OCI-LY7 (cell line): ENCODE measurements around the gene IL13RA1. TPM values are rescaled to one million over a fixed set of nuclear protein-coding genes. Genes with fewer than 3 reads are reported as not detected.

Experiments used
- BruUV-seq: library from RNA; stranded (reverse); fragments of 400-500 nt; replicated peaks from 2 replicates; lab custom pipeline; 2021; lab: Mats Ljungman, UMichigan
- CTCF ChIA-PET: fragments of 300-600 bp; sonication (Branson Sonifier 250); formaldehyde crosslinking; loops from one replicate; lab custom pipeline; 2022; ENCODE audit warnings: antibody characterized with exemption; ENCODE audit not compliant: unreplicated experiment; lab: Charles Lee
- POLR2A ChIA-PET: fragments of 300-600 bp; sonication (Branson Sonifier 250); formaldehyde crosslinking; loops from one replicate; lab custom pipeline; 2022; ENCODE audit warnings: antibody characterized with exemption; lab: Charles Lee
- DNase-seq: peaks from one replicate; pipeline ENCODE4 v3.0.0-alpha.2; 2015; ENCODE audit warnings: low spot score
- H2AFZ ChIP-seq: fragments of 200-600 bp; sonication (generic), shearing (Covaris generic); 2 replicates; pipeline ENCODE4 v1.6.1; 2014; ENCODE audit warnings: mild to moderate bottlenecking, antibody characterized with exemption, low read length, moderate library complexity
- H3K27ac ChIP-seq: fragments of 200-600 bp; sonication (generic); 2 replicates; pipeline ENCODE4 v1.5.1; 2014; ENCODE audit warnings: mixed run types, low read depth, mild to moderate bottlenecking, moderate library complexity, low read length, inconsistent platforms; ENCODE audit not compliant: poor library complexity, severe bottlenecking
- H3K36me3 ChIP-seq: fragments of 200-600 bp; sonication (generic); 2 replicates; pipeline ENCODE4 v1.6.1; 2014; ENCODE audit warnings: mild to moderate bottlenecking, antibody characterized with exemption, low read length, moderate library complexity, mixed read lengths; ENCODE audit not compliant: insufficient read depth
- H3K4me1 ChIP-seq: fragments of 200-600 bp; sonication (generic); 2 replicates; pipeline ENCODE4 v1.5.1; 2014; ENCODE audit warnings: mild to moderate bottlenecking, low read length; ENCODE audit not compliant: insufficient read depth, poor library complexity, severe bottlenecking
- H3K4me2 ChIP-seq: fragments of 200-600 bp; sonication (generic); 2 replicates; pipeline ENCODE4 v1.6.1; 2014; ENCODE audit warnings: mild to moderate bottlenecking, low read length
- H3K4me3 ChIP-seq: fragments of 200-600 bp; sonication (generic); 2 replicates; pipeline ENCODE4 v1.5.1; 2014; ENCODE audit warnings: mild to moderate bottlenecking, low read depth, low read length; ENCODE audit not compliant: poor library complexity, severe bottlenecking
- H3K79me2 ChIP-seq: fragments of 200-600 bp; sonication (generic); 2 replicates; pipeline ENCODE4 v1.6.1; 2016; ENCODE audit warnings: low read depth, mild to moderate bottlenecking, low read length, moderate library complexity, mixed read lengths; ENCODE audit not compliant: insufficient read depth
- H3K9me2 ChIP-seq: fragments of 200-600 bp; sonication (generic); 2 replicates; pipeline ENCODE4 v1.6.1; 2016; ENCODE audit warnings: mild to moderate bottlenecking, low read length, mixed read lengths; ENCODE audit not compliant: insufficient read depth
- H3K9me3 ChIP-seq: fragments of 200-600 bp; sonication (generic); 2 replicates; pipeline ENCODE4 v1.6.1; 2014; ENCODE audit warnings: mild to moderate bottlenecking, mixed run types, low read length, mixed read lengths
- H4K20me1 ChIP-seq: fragments of 200-600 bp; sonication (generic); 2 replicates; pipeline ENCODE4 v1.6.1; 2014; ENCODE audit warnings: mild to moderate bottlenecking, antibody characterized with exemption, low read length, moderate library complexity, mixed read lengths; ENCODE audit not compliant: insufficient read depth
- EZH2phosphoT487 ChIP-seq: fragments of 200-600 bp; sonication (generic); IDR thresholded peaks from 2 replicates; pipeline ENCODE4 v1.6.1; 2018; ENCODE audit warnings: low read depth, borderline replicate concordance, mild to moderate bottlenecking, mixed run types, antibody characterized with exemption, low read length, moderate library complexity, mixed read lengths
- intact Hi-C: fragments of 100-400 bp; cut with micrococcal nuclease; formaldehyde crosslinking; loops from one replicate; pipeline ENCODE4 v1.10.0; 2022; ENCODE audit not compliant: unreplicated experiment
- total RNA-seq, 2 experiments: library from RNA; depleted of rRNA in 1 of 2; stranded (reverse); fragments of >200 nt in 1 of 2; shearing (Covaris generic) in 1 of 2; gene quantifications; 2 replicates each; pipeline ENCODE4 v1.2.3, GENCODE V29; 2014 to 2022
- TF ChIP-seq, protein P1 (sequence below): fragments of 200-600 bp; sonication (generic); conservative IDR thresholded peaks from 2 replicates; pipeline ENCODE4 v1.5.1; 2014; ENCODE audit warnings: mild to moderate bottlenecking, antibody characterized with exemption, low read length, moderate library complexity, mixed read lengths

Gene IL13RA1
- total RNA-seq, 2 experiments from 2014 or later, result not detected

DNA sequence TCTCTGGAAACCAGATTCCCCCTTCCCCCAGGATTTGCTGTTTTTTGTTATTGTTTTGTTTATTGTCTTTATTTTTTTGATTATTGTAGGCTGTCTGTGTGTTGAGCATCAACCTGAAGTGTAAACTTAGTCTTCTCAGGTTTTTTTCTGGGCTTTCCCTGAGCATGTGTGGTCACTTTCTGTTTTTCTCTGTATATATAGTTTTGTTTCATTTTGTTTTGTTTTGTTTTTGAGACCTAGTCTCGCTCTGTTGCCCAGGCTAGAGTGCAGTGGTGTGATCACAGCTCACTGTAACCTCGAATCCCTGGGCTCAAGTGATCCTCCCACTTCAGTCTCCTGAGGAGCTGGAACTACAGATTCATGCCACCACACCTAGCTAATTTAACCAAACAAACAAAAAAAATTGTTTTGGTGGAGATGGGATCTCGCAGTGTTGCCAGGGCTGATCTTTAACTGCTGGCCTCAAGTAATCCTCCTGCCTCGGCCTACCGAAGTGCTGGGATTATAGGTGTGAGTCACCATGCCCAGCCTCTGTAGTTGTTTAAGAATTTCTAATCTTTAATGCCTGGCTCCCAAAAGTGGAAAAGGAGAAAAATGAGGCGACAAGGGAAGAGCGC lies 9.1 kb downstream of the IL13RA1 start:
- no peak overlapping the region for H3K27ac ChIP-seq
- H3K4me2 ChIP-seq, result no peak overlapping the region
- CTCF ChIA-PET, result no interaction called here
- POLR2A ChIA-PET, result no interaction called here
- H3K9me3 ChIP-seq, result no peaks in the 10 kb centered on the region
- no TSS peak for BruUV-seq
- no peak for DNase-seq
- H4K20me1 ChIP-seq, result no peaks in the 10 kb centered on the region
- intact Hi-C loops, result no loop called here
- H3K36me3 ChIP-seq, result no peaks in the 10 kb centered on the region
- H3K79me2 ChIP-seq, result no peaks in the 10 kb centered on the region
- H3K4me3 ChIP-seq, result no peak overlapping the region
- H2AFZ ChIP-seq, result no peak overlapping the region
- H3K9me2 ChIP-seq, result no peaks in the 10 kb centered on the region
- TF ChIP-seq, protein P1, sequence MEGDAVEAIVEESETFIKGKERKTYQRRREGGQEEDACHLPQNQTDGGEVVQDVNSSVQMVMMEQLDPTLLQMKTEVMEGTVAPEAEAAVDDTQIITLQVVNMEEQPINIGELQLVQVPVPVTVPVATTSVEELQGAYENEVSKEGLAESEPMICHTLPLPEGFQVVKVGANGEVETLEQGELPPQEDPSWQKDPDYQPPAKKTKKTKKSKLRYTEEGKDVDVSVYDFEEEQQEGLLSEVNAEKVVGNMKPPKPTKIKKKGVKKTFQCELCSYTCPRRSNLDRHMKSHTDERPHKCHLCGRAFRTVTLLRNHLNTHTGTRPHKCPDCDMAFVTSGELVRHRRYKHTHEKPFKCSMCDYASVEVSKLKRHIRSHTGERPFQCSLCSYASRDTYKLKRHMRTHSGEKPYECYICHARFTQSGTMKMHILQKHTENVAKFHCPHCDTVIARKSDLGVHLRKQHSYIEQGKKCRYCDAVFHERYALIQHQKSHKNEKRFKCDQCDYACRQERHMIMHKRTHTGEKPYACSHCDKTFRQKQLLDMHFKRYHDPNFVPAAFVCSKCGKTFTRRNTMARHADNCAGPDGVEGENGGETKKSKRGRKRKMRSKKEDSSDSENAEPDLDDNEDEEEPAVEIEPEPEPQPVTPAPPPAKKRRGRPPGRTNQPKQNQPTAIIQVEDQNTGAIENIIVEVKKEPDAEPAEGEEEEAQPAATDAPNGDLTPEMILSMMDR, result no peak
- TF ChIP-seq EZH2phosphoT487, result no peak
- no peaks in the 10 kb centered on the region for H3K4me1 ChIP-seq

- no peak for DNase-seq
- no peaks in the 10 kb centered on the region for H3K79me2 ChIP-seq
Observed at GRCh38 chrX:118739577-118739976, 12.2 kb downstream of the IL13RA1 start.

More at GRCh38 chrX:118739577-118739976, 12.2 kb downstream of the IL13RA1 start:
- intact Hi-C loops, result no loop called here
- H3K4me3 ChIP-seq, result no peak overlapping the region
- H3K27ac ChIP-seq, result no peak overlapping the region
- no peaks in the 10 kb centered on the region for H3K36me3 ChIP-seq
- no peaks in the 10 kb centered on the region for H3K9me2 ChIP-seq
- CTCF ChIA-PET, result no interaction called here
- H3K4me2 ChIP-seq, result no peak overlapping the region
- POLR2A ChIA-PET, result no interaction called here
- TF ChIP-seq, protein P1, result no peak
- no peak for TF ChIP-seq EZH2phosphoT487
- no peaks in the 10 kb centered on the region for H3K4me1 ChIP-seq
- H2AFZ ChIP-seq, result no peak overlapping the region
- no TSS peak for BruUV-seq
- no peaks in the 10 kb centered on the region for H3K9me3 ChIP-seq
- H4K20me1 ChIP-seq, result no peaks in the 10 kb centered on the region
